Measurements from ENCODE around the gene NRG3. TPM values are rescaled to one million over a fixed set of nuclear protein-coding genes. Genes with fewer than 3 reads are reported as not detected.

NRG3 gene
- total and polyA plus RNA-seq, 5 donors from 2014 or later = not detected

DNA sequence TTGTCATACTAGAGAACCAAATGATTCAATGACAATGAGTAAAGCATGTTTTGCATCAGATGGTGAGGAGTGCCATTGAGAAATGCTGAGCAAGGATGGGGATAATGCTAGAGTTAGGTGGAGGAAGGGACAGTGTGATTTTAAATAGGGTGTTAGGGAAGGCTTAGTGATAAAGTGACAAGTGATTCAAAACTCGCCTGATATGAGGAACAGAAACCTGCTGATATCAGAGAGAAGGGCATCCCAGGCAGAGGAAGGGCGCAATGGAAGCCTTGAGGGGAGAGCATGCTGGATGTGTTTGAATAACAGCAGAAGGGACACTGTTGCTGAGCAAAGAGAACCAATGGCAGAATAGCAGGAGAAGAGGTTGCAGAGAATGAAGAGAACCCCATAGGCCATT lies 196.2 kb downstream of the NRG3 start:
- Histone ChIP-seq H3K27me3 (ENCODE audit: control insufficient read depth, insufficient read depth, low read length) (no peaks in the 10 kb centered on the region), H3K36me3 (ENCODE audit: control insufficient read depth, insufficient read depth, low read length) (no peaks in the 10 kb centered on the region), H3K4me3 (ENCODE audit: low read depth, low read length) (no peak overlapping the region), H3K27ac (ENCODE audit: insufficient read depth, low read length, poor library complexity, severe bottlenecking) (no peak overlapping the region), H3K9me3 (ENCODE audit: control insufficient read depth in 2 of 2, low read length in 2 of 2) (no peaks in the 10 kb centered on the region), H3K4me1 (ENCODE audit: control insufficient read depth, insufficient read depth, low read length, poor library complexity, severe bottlenecking) (no peaks in the 10 kb centered on the region)
- no peak for DNase-seq
- H3K4me1 Mint-ChIP-seq = no peaks in the 10 kb centered on the region
- peaks cover 2 to 13% (median 8%) of the 10 kb centered on the region in 7 donors for H3K9me3 Mint-ChIP-seq
- no peak for ATAC-seq (ENCODE audit: low read depth in 2 of 2)
- H3K27ac Mint-ChIP-seq = no peak overlapping the region
- H3K4me3 Mint-ChIP-seq = no peak overlapping the region
- H3K36me3 Mint-ChIP-seq = no peaks in the 10 kb centered on the region
- no peaks in the 10 kb centered on the region for H3K27me3 Mint-ChIP-seq

DNA sequence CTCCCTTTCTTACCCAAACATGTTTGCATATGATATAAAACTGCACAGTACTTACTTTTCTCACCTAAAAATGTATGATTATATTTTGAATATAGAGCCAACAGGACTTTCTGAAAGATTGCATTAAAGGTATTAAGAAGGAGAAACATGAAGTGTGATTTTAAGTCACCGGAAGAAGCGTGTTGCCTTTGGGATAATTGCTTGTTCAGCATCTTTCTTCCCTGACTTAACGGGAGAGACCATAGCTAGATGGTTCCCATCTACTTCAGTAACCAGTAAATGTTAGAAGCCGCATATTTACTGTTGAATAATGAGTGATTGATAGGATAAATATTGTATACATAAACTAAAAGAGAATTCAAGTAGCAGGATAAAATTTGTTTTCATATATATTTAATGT lies 197.1 kb downstream of the NRG3 start:
- H3K4me3 Mint-ChIP-seq = no peak overlapping the region
- H3K4me1 ChIP-seq (ENCODE audit: control insufficient read depth, insufficient read depth, low read length, poor library complexity, severe bottlenecking) = no peaks in the 10 kb centered on the region
- H3K27me3 Mint-ChIP-seq = no peaks in the 10 kb centered on the region
- no peaks in the 10 kb centered on the region for H3K4me1 Mint-ChIP-seq
- no peak overlapping the region for H3K4me3 ChIP-seq (ENCODE audit: low read depth, low read length)
- no peak overlapping the region for H3K27ac Mint-ChIP-seq
- H3K36me3 ChIP-seq (ENCODE audit: control insufficient read depth, insufficient read depth, low read length) = no peaks in the 10 kb centered on the region
- no peak overlapping the region for H3K27ac ChIP-seq (ENCODE audit: insufficient read depth, low read length, poor library complexity, severe bottlenecking)
- peaks cover 2 to 13% (median 6%) of the 10 kb centered on the region in 7 donors for H3K9me3 Mint-ChIP-seq
- no peaks in the 10 kb centered on the region for H3K36me3 Mint-ChIP-seq
- H3K27me3 ChIP-seq (ENCODE audit: control insufficient read depth, insufficient read depth, low read length) = no peaks in the 10 kb centered on the region
- ATAC-seq (ENCODE audit: low read depth in 2 of 2) (no peak), DNase-seq (no peak)
- H3K9me3 ChIP-seq (ENCODE audit: control insufficient read depth in 2 of 2, low read length in 2 of 2) = no peaks in the 10 kb centered on the region

DNA sequence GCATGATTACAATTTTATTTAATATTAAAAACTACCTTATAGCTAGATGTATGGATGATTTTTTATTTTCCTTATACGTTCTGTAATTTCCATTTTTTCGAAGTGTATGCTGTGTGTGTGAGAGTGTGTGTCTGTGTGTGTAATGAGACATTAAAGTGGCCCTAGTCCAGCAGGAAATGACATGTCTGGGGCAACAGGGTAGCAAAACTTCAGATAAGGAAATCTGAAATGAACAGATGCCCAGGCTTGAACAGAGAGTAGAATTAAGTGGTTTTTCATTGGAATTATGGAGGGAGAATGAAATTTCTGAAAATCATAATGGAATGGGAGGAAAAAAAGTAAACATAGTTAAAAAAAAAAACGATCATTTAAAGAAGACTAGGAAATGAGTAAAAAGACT lies 200.6 kb downstream of the NRG3 start:
- Histone ChIP-seq H3K27me3 (ENCODE audit: control insufficient read depth, insufficient read depth, low read length) (no peaks in the 10 kb centered on the region), H3K36me3 (ENCODE audit: control insufficient read depth, insufficient read depth, low read length) (no peaks in the 10 kb centered on the region)
- no peak overlapping the region for H3K27ac Mint-ChIP-seq

DNA sequence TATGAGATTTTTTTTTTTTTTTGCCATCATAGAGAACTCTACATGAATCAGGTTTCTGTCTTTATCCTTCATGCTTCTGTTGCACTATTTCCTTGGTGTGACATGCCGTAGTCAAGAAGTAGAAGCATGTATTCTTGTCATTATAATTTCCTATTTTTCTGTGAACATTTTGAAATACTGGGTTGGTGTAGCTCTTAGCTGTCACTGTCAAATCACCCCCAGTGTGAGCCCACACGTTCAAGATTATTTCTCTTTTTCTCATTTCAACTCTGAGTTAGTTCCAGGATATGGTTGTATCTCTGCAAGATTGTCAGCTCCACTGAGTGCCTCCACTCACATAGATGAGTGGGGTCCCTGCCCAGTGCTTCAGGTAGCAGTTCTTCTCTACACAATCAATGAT lies 209.5 kb downstream of the NRG3 start:
- Mint-ChIP-seq H3K4me1 (no peaks in the 10 kb centered on the region), H3K9me3 (peaks cover 0 to 14% (median 6%) of the 10 kb centered on the region in 7 donors), H3K36me3 (no peaks in the 10 kb centered on the region), H3K4me3 (no peak overlapping the region), H3K27me3 (no peaks in the 10 kb centered on the region), H3K27ac (no peak overlapping the region)
- DNase-seq (no peak), ATAC-seq (ENCODE audit: low read depth in 2 of 2) (no peak)
- no peaks in the 10 kb centered on the region for H3K4me1 ChIP-seq (ENCODE audit: control insufficient read depth, insufficient read depth, low read length, poor library complexity, severe bottlenecking)
- H3K27me3 ChIP-seq (ENCODE audit: control insufficient read depth, insufficient read depth, low read length) = no peaks in the 10 kb centered on the region
- no peaks in the 10 kb centered on the region for H3K9me3 ChIP-seq (ENCODE audit: control insufficient read depth in 2 of 2, low read length in 2 of 2)
- H3K36me3 ChIP-seq (ENCODE audit: control insufficient read depth, insufficient read depth, low read length) = no peaks in the 10 kb centered on the region
- H3K27ac ChIP-seq (ENCODE audit: insufficient read depth, low read length, poor library complexity, severe bottlenecking) = no peak overlapping the region
- no peak overlapping the region for H3K4me3 ChIP-seq (ENCODE audit: low read depth, low read length)

More for the DNA sequence above, 200.6 kb downstream of the NRG3 start:
- Histone ChIP-seq H3K9me3 (ENCODE audit: control insufficient read depth in 2 of 2, low read length in 2 of 2) (no peaks in the 10 kb centered on the region), H3K4me1 (ENCODE audit: control insufficient read depth, insufficient read depth, low read length, poor library complexity, severe bottlenecking) (no peaks in the 10 kb centered on the region), H3K4me3 (ENCODE audit: low read depth, low read length) (no peak overlapping the region), H3K27ac (ENCODE audit: insufficient read depth, low read length, poor library complexity, severe bottlenecking) (no peak overlapping the region)
- Mint-ChIP-seq H3K4me1 (no peaks in the 10 kb centered on the region), H3K36me3 (no peaks in the 10 kb centered on the region), H3K27me3 (no peaks in the 10 kb centered on the region), H3K9me3 (peaks cover 2 to 9% (median 6%) of the 10 kb centered on the region in 7 donors), H3K4me3 (no peak overlapping the region)
- no peak for DNase-seq
- ATAC-seq (ENCODE audit: low read depth in 2 of 2) = no peak

DNA sequence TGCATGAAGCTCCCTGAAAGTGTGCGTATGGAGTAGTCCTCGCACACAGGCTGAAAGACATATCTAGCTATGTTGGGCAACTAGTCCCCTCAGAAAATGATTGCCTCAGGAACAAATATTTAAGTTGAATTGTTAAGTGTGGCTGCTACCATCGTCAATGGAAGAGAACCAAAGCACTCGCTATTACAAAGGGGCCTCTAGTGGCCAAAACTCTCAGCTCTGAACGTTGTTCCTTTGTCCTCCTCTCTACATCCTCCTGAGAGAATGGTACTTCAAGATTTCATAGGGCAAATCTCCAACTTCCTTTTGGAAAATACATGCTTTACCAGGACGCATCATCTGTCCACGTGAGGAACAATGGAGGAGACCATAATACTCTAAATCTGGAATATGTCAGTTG lies 209.9 kb downstream of the NRG3 start:
- no peaks in the 10 kb centered on the region for H3K9me3 ChIP-seq (ENCODE audit: control insufficient read depth in 2 of 2, low read length in 2 of 2)
- H3K4me1 ChIP-seq (ENCODE audit: control insufficient read depth, insufficient read depth, low read length, poor library complexity, severe bottlenecking) = no peaks in the 10 kb centered on the region
- no peaks in the 10 kb centered on the region for H3K36me3 Mint-ChIP-seq
- H3K36me3 ChIP-seq (ENCODE audit: control insufficient read depth, insufficient read depth, low read length) = no peaks in the 10 kb centered on the region
- H3K27me3 ChIP-seq (ENCODE audit: control insufficient read depth, insufficient read depth, low read length) = no peaks in the 10 kb centered on the region
- no peak overlapping the region for H3K27ac ChIP-seq (ENCODE audit: insufficient read depth, low read length, poor library complexity, severe bottlenecking)
- no peak overlapping the region for H3K4me3 Mint-ChIP-seq
- no peak for DNase-seq
- H3K4me1 Mint-ChIP-seq = no peaks in the 10 kb centered on the region
- no peak overlapping the region for H3K27ac Mint-ChIP-seq
- H3K27me3 Mint-ChIP-seq = no peaks in the 10 kb centered on the region
- no peak overlapping the region for H3K4me3 ChIP-seq (ENCODE audit: low read depth, low read length)
- peaks cover 0 to 14% (median 7%) of the 10 kb centered on the region in 7 donors for H3K9me3 Mint-ChIP-seq
- ATAC-seq (ENCODE audit: low read depth in 2 of 2) = no peak

DNA sequence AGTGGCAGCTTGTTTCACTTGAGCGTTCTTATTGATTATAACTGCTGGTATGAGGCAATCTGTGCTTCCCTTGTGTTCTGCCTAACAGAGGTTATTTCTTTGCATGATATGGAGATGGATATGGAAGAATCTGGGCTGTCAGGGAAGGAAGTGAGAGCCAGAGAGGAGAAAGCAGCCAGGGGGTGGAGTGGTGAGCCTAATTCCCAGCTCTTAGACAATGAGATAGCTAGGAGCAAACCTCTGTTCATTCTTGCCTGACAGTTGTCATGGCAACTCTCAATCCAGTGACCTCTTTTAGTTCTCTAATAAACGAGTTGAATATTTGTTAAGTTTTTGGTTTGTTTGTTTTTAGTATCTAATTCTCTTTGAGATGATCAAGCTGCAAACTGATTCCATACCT lies 214.3 kb downstream of the NRG3 start:
- Mint-ChIP-seq H3K4me3 (no peak overlapping the region), H3K27ac (no peak overlapping the region), H3K9me3 (peaks cover 0 to 13% (median 8%) of the 10 kb centered on the region in 7 donors), H3K4me1 (no peaks in the 10 kb centered on the region), H3K27me3 (no peaks in the 10 kb centered on the region), H3K36me3 (no peaks in the 10 kb centered on the region)
- H3K9me3 ChIP-seq (ENCODE audit: control insufficient read depth in 2 of 2, low read length in 2 of 2) = no peaks in the 10 kb centered on the region
- ATAC-seq (ENCODE audit: low read depth in 2 of 2) = no peak
- no peaks in the 10 kb centered on the region for H3K4me1 ChIP-seq (ENCODE audit: control insufficient read depth, insufficient read depth, low read length, poor library complexity, severe bottlenecking)
- H3K27ac ChIP-seq (ENCODE audit: insufficient read depth, low read length, poor library complexity, severe bottlenecking) = no peak overlapping the region
- no peak for DNase-seq
- no peaks in the 10 kb centered on the region for H3K27me3 ChIP-seq (ENCODE audit: control insufficient read depth, insufficient read depth, low read length)
- H3K4me3 ChIP-seq (ENCODE audit: low read depth, low read length) = no peak overlapping the region
- no peaks in the 10 kb centered on the region for H3K36me3 ChIP-seq (ENCODE audit: control insufficient read depth, insufficient read depth, low read length)

DNA sequence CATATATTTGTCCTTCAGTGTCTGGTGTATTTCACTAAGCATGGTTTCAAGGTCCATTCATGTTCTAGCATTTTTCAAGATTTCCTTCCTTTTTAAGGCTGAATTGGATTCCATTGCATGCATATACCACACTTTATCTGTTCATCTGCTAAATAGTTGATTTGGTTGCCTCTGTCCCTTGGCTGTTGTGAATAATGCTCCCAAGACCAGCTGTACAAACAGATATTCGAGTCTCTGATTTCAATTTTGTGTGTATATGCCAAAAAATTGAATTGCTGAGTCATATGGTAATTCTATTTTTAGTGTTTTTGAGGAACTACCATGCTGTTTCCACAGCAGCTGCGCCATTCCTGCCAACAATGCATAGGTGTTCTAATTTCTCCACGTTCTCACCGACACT lies 216.4 kb downstream of the NRG3 start:
- Mint-ChIP-seq H3K27ac (no peak overlapping the region), H3K9me3 (peaks cover 2 to 15% (median 7%) of the 10 kb centered on the region in 7 donors), H3K4me1 (no peaks in the 10 kb centered on the region), H3K36me3 (no peaks in the 10 kb centered on the region), H3K4me3 (no peak overlapping the region), H3K27me3 (no peaks in the 10 kb centered on the region)
- ATAC-seq (ENCODE audit: low read depth in 2 of 2) (no peak), DNase-seq (no peak)
- H3K27ac ChIP-seq (ENCODE audit: insufficient read depth, low read length, poor library complexity, severe bottlenecking) = no peak overlapping the region
- H3K27me3 ChIP-seq (ENCODE audit: control insufficient read depth, insufficient read depth, low read length) = no peaks in the 10 kb centered on the region
- H3K4me1 ChIP-seq (ENCODE audit: control insufficient read depth, insufficient read depth, low read length, poor library complexity, severe bottlenecking) = no peaks in the 10 kb centered on the region
- H3K36me3 ChIP-seq (ENCODE audit: control insufficient read depth, insufficient read depth, low read length) = no peaks in the 10 kb centered on the region
- H3K9me3 ChIP-seq (ENCODE audit: control insufficient read depth in 2 of 2, low read length in 2 of 2) = no peaks in the 10 kb centered on the region
- no peak overlapping the region for H3K4me3 ChIP-seq (ENCODE audit: low read depth, low read length)

DNA sequence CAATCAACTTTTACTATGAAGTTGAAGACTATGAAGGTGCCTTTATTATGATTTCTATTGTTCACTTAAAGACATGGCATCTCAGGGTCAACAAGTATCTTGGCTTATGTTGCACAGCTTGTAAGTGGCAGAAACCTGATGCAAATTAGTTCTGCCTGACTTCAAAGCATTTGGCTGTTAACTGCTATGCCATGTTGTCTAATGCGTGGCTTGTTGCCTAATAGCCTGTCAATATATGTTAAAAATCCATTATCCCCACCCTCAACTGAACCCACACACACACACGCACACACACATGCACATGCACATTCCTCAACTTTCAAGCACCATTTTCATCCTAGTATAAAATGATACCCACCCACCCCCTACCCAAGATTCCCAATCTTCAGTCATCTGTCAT lies 217.1 kb downstream of the NRG3 start:
- Mint-ChIP-seq H3K4me3 (no peak overlapping the region), H3K36me3 (no peaks in the 10 kb centered on the region), H3K27me3 (no peaks in the 10 kb centered on the region), H3K9me3 (peaks cover 2 to 15% (median 7%) of the 10 kb centered on the region in 7 donors), H3K4me1 (no peaks in the 10 kb centered on the region), H3K27ac (no peak overlapping the region)
- Histone ChIP-seq H3K27ac (ENCODE audit: insufficient read depth, low read length, poor library complexity, severe bottlenecking) (no peak overlapping the region), H3K27me3 (ENCODE audit: control insufficient read depth, insufficient read depth, low read length) (no peaks in the 10 kb centered on the region), H3K9me3 (ENCODE audit: control insufficient read depth in 2 of 2, low read length in 2 of 2) (no peaks in the 10 kb centered on the region), H3K4me1 (ENCODE audit: control insufficient read depth, insufficient read depth, low read length, poor library complexity, severe bottlenecking) (no peaks in the 10 kb centered on the region), H3K4me3 (ENCODE audit: low read depth, low read length) (no peak overlapping the region), H3K36me3 (ENCODE audit: control insufficient read depth, insufficient read depth, low read length) (no peaks in the 10 kb centered on the region)
- ATAC-seq (ENCODE audit: low read depth in 2 of 2) = no peak
- no peak for DNase-seq
